Measurements from ENCODE around the gene SHKBP1.

DNA sequence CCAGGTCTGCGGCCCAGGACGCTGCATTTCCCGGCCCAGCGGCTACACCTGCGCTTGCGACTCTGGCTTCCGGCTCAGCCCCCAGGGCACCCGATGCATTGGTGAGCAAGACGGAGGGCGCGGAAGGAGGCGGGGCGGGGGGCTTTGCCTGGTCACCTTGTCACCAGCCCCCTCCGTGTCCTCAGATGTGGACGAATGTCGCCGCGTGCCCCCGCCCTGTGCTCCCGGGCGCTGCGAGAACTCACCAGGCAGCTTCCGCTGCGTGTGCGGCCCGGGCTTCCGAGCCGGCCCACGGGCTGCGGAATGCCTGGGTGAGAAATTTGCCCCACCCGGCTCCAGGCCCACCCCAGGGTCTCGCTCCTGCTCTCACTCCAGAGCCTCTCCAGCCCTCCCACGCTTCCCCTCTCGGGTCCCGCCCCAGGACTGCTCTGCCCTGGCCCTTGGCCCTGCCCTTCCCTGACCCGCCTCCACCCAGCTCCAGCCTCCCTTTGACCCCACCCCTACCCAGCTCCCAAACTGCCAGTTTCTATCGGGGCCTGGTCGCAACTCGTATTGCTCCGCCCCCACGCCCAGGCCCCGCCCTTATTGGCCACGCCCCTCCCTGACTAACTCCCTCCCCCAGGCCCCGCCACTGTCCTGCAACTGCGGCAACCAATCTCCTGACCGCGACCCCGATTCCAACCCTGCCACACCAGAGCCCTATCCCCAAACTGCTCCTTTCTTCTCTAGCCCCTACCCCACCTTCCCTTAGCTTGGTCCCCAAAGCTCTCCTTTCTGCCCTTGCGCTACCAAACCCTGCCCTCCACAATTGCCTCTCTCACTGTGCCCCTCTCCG lies 33.1 kb downstream of the SHKBP1 start:
- TF ChIP-seq EZH2phosphoT487 (IDR thresholded peaks at IDR 0.05; ENCODE audit: borderline replicate concordance) (no peak), CTCF (conservative IDR thresholded peaks at IDR 0.05; ENCODE audit: low read length) (no peak)
